Uterus (tissue), 4 donors: ENCODE measurements around the gene CTNND2. TPM values are rescaled to one million over a fixed set of nuclear protein-coding genes. Genes with fewer than 3 reads are reported as not detected.
"Not testable (repeated sequence)": the region's sequence is repeated elsewhere in the genome, so short reads cannot be mapped to it uniquely, and the experiment has no call there.

ENCODE experiments used
- DNase-seq, 2 donors: peaks; one replicate each; pipeline ENCODE4 v3.0.0-alpha.2; 2019 to 2020
- H3K27ac ChIP-seq, 2 donors: fragments of 200-600 bp; sonication (generic); 1 replicate in 1 of 2; 2 replicates in 1 of 2; pipeline ENCODE4 v1.5.1; 2016 to 2018
- H3K27me3 ChIP-seq, 2 donors: fragments of 200-600 bp; sonication (generic); one replicate each; pipeline ENCODE4 v1.5.1; 2018 to 2019; ENCODE audit warnings: control low read depth in 1 of 2
- H3K36me3 ChIP-seq, 2 donors: fragments of 200-600 bp; sonication (generic); one replicate each; pipeline ENCODE4 v1.5.1; 2019; ENCODE audit warnings: control low read depth in 1 of 2
- H3K4me1 ChIP-seq, 2 donors: fragments of 200-600 bp; sonication (generic); one replicate each; pipeline ENCODE4 v1.5.1; 2018 to 2019; ENCODE audit warnings: control low read depth in 1 of 2
- H3K4me3 ChIP-seq, 2 donors: fragments of 200-600 bp; sonication (generic); 1 replicate in 1 of 2; 2 replicates in 1 of 2; pipeline ENCODE4 v1.5.1; 2018 to 2019; ENCODE audit warnings: mild to moderate bottlenecking in 1 of 2
- H3K9me3 ChIP-seq, 2 donors: fragments of 200-600 bp; sonication (generic); one replicate each; pipeline ENCODE4 v1.5.1; 2019; ENCODE audit warnings: control low read depth in 1 of 2
- POLR2A ChIP-seq, 2 donors: fragments of 450-650 bp; IDR thresholded peaks; one replicate each; pipeline ENCODE4 v1.6.1; 2016; ENCODE audit warnings: antibody characterized with exemption in 2 of 2, mild to moderate bottlenecking in 1 of 2, moderate library complexity in 1 of 2
- intact Hi-C: fragments of 100-400 bp; cut with DNase I; formaldehyde crosslinking; loops from one replicate; pipeline ENCODE4 v1.15.1; 2023; ENCODE audit warnings: low total_unique reads
- total RNA-seq, 4 donors: library from RNA; depleted of rRNA in 3 of 4; stranded (reverse); fragments of >200 nt in 3 of 4; gene quantifications; one replicate each; pipeline versions ENCODE4 v1.1.0 to v1.2.4, GENCODE V29; 2014 to 2023
- TF ChIP-seq, protein P1 (sequence below), 4 experiments: fragments of 200-600 bp in 2 of 4; fragments of 450-650 bp in 2 of 4; sonication (generic) in 2 of 4; IDR thresholded peaks; one replicate each; pipeline ENCODE4 v1.5.1; 2016 to 2019; ENCODE audit warnings: antibody characterized with exemption in 4 of 4, mild to moderate bottlenecking in 2 of 4, moderate library complexity in 1 of 4
- donor health status: DM: yes; HTN: yes; CAD: no.

CTNND2 gene
- total RNA-seq, 4 donors from 2014 or later = 0.49 to 1.2 TPM; not detected in 2

DNA sequence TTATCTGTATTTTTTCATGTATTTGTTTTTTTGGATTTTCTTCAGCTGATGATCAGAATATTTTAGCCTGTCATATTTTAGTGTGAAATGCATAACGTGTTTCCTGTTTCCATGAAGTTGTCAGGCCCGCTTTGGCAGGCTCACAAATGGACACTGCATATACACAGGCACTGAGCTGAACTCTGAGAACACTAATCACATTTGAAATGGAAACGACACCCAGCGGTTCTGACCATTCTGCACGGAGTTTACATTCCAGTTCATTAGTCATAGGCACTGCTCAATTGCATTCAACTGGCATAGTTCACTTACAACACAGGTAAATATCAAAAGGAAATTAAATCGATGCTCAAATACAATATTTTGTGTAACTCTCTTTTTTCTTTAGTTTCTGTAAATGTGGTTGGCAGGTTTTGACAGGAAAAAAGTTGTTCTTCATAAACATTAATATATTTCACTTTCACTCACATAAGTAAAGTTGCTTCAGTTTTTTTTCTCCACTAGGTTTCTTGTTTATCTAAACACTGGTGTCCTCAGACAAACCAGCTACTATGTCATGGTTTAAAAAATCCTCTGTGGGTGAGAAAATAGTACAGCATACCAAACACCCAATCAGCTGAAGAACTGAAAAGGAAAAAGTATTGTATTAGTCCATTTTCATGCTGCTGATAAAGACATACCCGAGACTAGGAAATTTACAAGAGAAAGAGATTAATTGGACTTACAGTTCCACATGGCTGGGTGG, 584.2 kb downstream of the CTNND2 start:
- H3K36me3 ChIP-seq = no peaks in the 10 kb centered on the region
- no peak for TF ChIP-seq POLR2A (IDR thresholded peaks at IDR 0.05)
- TF ChIP-seq, protein P1, sequence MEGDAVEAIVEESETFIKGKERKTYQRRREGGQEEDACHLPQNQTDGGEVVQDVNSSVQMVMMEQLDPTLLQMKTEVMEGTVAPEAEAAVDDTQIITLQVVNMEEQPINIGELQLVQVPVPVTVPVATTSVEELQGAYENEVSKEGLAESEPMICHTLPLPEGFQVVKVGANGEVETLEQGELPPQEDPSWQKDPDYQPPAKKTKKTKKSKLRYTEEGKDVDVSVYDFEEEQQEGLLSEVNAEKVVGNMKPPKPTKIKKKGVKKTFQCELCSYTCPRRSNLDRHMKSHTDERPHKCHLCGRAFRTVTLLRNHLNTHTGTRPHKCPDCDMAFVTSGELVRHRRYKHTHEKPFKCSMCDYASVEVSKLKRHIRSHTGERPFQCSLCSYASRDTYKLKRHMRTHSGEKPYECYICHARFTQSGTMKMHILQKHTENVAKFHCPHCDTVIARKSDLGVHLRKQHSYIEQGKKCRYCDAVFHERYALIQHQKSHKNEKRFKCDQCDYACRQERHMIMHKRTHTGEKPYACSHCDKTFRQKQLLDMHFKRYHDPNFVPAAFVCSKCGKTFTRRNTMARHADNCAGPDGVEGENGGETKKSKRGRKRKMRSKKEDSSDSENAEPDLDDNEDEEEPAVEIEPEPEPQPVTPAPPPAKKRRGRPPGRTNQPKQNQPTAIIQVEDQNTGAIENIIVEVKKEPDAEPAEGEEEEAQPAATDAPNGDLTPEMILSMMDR (IDR thresholded peaks at IDR 0.05) = no peak
- no peak overlapping the region for H3K4me3 ChIP-seq
- H3K4me1 ChIP-seq = no peaks in the 10 kb centered on the region
- H3K9me3 ChIP-seq = no peaks in the 10 kb centered on the region
- intact Hi-C loops = no loop called here
- no peak for DNase-seq
- H3K27me3 ChIP-seq = no peaks in the 10 kb centered on the region
- H3K27ac ChIP-seq = no peak overlapping the region

GRCh38 chr5:11313694-11314093, 590.6 kb downstream of the CTNND2 start:
- DNase-seq, H3K4me3 ChIP-seq, H3K27me3 ChIP-seq, H3K4me1 ChIP-seq, intact Hi-C loops, H3K9me3 ChIP-seq, H3K27ac ChIP-seq, H3K36me3 ChIP-seq: not testable (repeated sequence)

GRCh38 chr5:11311731-11312130, 592.5 kb downstream of the CTNND2 start:
- H3K27me3 ChIP-seq = no peaks in the 10 kb centered on the region
- TF ChIP-seq, protein P1 (IDR thresholded peaks at IDR 0.05) = no peak
- no peak for TF ChIP-seq POLR2A (IDR thresholded peaks at IDR 0.05)
- H3K27ac ChIP-seq = no peak overlapping the region
- H3K9me3 ChIP-seq = no peaks in the 10 kb centered on the region
- no peaks in the 10 kb centered on the region for H3K36me3 ChIP-seq
- intact Hi-C loops = no loop called here
- no peaks in the 10 kb centered on the region for H3K4me1 ChIP-seq
- no peak for DNase-seq
- no peak overlapping the region for H3K4me3 ChIP-seq

- no peaks in the 10 kb centered on the region for H3K4me1 ChIP-seq
- no peak for DNase-seq
- no peaks in the 10 kb centered on the region for H3K9me3 ChIP-seq
- no peaks in the 10 kb centered on the region for H3K36me3 ChIP-seq
- intact Hi-C loops = no loop called here
- no peaks in the 10 kb centered on the region for H3K27me3 ChIP-seq
- no peak overlapping the region for H3K27ac ChIP-seq
- TF ChIP-seq, protein P1 (IDR thresholded peaks at IDR 0.05) = no peak
- TF ChIP-seq POLR2A (IDR thresholded peaks at IDR 0.05) = no peak
- H3K4me3 ChIP-seq = no peak overlapping the region
Observed at GRCh38 chr5:11311272-11311671, 593.0 kb downstream of the CTNND2 start.

- TF ChIP-seq, protein P1 (IDR thresholded peaks at IDR 0.05) = no peak
- no peak for TF ChIP-seq POLR2A (IDR thresholded peaks at IDR 0.05)
- no peak for DNase-seq
Observed at GRCh38 chr5:11310158-11310557, 594.1 kb downstream of the CTNND2 start.

More at GRCh38 chr5:11310158-11310557, 594.1 kb downstream of the CTNND2 start:
- intact Hi-C loops = no loop called here
- no peaks in the 10 kb centered on the region for H3K27me3 ChIP-seq
- H3K4me1 ChIP-seq = no peaks in the 10 kb centered on the region
- no peak overlapping the region for H3K27ac ChIP-seq
- no peaks in the 10 kb centered on the region for H3K36me3 ChIP-seq
- H3K9me3 ChIP-seq = no peaks in the 10 kb centered on the region
- no peak overlapping the region for H3K4me3 ChIP-seq
